ENCODE measurements around the gene PABPN1.

The PABPN1 gene

DNA sequence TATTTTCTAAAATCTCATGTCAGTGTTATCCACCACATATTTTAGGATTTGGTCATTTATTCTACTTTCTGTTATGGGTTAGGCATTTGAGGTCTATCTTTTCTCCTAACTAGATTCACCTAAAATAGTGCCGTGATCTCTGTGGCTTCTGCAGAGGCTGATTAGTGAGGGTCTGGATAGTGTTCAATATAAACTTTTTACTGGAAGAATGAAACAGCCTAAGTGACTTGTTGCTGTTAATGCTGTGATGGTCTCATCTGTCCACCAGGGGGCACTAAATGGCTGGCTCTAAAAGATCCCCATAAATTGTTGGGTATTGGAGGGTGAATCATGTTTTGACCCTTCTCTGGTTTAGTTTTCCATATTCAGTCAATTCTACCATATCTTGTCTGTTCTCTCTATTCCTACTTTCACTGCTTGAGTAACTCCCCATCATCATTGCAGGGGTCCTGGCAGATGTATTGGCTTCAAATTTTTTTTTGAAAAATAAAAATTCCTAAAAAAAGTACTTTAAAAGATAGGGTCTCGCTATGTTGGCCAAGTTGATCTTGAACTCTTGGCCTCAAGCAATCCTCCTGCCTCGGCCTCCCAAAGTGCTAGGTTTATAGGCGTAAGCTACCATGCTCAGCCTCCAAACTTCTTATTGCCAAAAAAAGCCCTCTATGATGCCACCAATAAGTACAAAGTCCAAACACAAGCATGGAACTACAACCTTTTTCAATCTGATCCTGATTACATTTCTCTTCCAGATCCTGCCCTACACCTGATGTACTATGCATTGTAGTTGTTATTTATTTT, 6.9 kb downstream of the PABPN1 start:
- peak; percentile 46 for DNase-seq

DNA sequence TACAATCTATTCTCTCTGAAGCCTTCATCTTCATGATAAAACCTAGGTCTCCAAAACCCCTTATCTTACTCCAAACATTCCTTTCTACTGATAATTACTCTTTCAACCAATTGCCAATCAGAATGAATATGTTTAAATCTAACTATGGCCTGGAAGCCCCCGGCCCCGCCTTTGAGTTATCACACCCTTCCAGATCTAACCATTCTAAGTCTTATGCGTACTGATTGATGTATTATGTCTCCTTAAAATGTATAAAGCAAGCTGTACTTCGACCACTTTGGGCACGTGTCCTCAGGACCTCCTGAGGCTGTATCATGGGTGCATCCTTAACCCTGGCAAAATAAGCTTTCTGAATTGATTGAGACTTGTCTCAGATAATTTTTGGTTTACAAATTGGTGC, 14.4 kb downstream of the PABPN1 start:
- DNase-seq, result no peak

DNA sequence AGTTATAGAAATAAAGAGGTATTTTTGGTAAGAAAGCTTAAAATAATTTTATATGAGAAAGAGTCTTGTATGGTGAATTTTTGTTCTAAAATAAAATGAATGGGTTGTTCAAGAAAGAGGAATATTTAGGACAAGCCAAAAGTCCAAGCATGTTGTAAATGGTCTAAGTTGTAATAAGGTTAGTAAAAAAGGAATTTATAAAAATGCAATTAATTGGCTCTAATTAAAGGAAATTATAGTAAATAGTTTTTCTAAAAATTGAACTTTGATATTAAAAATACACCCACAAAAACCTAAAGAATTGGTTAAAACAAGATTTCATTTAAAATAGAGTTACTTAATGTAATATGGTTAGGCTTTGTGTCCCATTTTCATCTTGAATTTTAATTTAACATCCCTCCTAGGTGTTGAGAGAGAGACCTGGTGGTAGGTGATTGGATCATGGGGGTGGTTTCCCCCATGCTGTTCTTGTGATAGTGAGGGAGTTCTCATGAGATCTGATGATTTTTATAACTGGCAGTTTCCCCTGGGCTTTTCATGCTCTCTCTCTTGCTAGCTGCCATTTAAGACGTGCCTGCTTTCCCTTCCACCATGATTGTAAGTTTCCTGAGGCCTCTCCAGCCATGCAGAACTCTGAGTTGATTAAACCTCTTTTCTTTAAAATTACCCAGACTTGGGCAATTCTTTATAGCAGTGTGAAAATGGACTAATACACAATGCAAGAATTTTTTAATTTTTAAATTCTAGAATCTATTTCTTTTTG, 18.4 kb downstream of the PABPN1 start:
- DNase-seq, result no peak

DNA sequence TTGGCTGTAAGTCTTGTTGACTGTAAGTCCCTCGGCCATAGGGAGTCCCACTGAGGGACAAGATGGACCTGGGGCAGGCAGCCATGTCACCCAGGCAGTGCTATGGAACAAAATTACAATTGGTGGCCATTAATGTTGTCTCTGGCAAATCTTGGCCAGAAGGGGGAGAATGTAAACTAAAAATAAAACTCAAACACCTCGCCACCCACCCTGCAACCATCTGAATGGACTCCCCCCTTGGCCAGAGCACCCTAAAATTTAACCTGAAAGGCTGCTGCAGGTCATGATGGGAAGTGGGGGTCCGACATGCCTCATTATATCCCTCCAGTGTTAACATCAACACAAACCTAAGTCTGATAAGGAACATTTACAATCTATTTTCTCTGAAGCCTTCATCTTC, 23.2 kb downstream of the PABPN1 start:
- no peak for DNase-seq

DNA sequence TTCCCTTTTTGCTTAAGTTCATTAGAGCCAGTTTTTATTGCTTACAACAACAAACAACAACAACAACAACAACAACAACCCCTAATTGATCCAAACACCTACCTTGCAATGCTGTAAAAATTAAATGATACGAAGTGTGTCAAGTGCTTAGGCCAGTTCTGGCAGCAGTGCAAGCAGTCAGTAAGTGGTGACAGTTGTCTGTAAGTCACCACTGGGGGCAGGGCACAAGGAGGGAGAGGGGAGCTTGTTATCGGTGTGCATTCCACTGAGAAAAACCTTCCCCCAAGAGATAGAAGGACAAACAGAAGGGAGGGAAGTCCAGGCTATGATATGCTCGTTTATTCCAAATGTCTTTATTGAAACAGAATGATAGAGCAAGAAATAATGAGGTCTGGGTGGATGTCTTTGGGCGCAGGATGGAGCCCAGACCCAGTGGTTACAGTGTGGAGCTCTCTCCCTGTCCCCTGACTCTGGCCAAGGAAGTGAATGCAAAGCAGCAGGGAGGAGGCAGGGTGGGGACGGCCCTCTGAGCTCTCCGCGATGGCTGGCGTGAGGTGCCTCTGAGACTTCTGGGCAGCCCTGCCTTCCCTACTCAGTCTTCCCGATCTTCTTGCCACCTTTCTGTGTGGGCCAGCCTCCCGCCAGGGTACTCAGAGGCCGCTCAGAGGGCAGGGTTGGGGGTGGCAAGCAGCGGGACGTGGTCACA, 24.9 kb downstream of the PABPN1 start:
- DNase-seq, result no peak

DNA sequence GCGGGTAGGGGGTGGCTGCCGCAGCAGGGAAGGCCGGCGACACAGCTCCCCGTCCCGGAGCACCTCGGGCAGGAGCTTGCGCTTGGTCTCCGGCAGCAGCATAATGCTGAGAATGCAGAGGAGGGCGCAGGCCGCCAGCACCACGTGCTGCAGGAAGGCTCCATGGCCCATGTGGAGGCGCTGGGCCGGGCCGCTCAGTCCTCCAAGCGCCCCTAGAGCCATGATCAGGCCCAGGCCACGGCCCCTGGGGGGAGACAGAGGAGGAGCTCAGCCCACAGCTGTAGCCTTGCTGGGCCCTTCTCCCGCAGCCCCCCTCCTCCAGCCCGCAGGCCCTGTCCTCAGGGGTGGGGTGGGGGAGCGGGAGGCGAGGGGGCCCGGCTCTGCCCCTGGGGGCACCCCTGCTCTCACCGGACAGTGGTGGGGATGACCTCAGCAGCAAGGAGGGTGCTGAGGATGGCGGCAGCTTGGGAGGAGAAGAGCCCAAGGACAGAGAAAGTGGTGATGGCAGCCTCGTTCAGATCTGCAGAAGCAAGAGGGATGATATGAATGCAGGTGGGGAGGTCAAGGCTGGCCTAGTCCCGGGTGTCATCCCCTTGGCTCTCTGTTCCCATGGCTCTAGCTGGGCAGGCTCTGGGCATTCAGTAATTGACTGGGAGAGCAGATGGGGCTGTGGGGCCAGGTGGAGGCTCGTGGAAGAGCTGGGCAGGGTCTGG, 25.6 kb downstream of the PABPN1 start:
- DNase-seq, result no peak

DNA sequence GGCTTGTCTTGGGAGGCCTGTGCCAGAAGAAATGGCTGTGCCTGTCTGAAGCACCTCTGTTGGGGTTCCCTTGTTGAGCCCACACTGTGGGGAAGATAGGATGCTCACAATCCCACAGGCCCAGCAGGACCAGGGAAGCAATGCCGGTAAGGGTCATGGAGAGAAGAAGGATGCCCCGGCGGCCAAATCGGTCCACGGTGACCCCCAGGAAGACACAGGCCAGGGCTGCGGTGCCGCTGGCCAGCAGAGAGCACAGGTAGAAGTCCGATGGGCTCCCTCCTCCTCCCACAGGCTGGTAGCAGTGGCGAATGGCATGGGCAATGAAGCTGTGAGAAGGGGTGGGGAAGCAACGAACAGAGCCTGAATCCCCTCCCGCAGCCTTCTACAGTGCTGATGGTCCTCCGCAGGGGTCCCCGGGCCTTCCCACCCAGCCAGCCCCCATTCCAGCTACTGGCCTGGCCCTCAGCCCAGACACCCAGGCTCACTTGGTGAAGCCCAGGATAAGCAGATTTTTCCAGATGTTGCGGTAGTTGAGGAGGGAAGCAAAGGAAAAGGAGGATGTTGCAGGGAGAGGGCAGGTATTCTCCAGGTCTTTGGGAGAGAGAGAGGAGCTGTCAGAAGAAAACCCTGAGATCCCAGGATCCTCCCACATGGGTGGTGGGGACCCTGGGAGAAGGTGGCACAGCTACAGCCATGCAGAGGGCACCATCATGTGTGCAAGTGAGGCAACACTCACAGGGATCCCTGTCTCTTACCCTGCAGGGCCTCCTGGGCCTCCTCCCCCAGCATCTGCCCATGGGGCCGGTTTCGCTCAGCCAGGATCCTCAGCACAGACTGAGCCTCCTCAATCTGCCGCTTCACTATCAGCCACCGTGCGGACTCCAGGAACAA, 26.4 kb downstream of the PABPN1 start:
- DNase-seq, result no peak

DNA sequence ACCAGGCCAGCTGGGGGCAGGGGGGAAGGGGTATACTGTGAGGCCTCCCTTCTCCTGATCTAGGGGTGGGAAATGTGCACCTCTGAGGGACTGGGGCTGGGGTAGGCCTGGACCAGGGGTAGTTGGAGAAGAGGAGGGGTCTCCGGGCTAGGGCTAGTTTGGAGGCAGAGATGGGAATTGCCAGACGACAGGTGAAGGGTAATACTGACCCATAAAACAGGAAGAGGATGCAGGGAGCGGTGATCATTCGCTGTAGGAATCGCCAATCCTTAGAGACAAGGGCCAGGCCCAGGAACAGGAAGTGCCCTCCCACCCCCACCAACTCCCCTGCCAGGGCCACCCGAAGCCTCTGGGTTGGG, 27.0 kb downstream of the PABPN1 start:
- no peak for DNase-seq

- DNase-seq, result no peak
These were observed 28.0 kb downstream of the PABPN1 start for GRCh38 chr14:23349156-23349845.

- no peak for DNase-seq
These were observed 30.6 kb downstream of the PABPN1 start for GRCh38 chr14:23351681-23352505.

DNA sequence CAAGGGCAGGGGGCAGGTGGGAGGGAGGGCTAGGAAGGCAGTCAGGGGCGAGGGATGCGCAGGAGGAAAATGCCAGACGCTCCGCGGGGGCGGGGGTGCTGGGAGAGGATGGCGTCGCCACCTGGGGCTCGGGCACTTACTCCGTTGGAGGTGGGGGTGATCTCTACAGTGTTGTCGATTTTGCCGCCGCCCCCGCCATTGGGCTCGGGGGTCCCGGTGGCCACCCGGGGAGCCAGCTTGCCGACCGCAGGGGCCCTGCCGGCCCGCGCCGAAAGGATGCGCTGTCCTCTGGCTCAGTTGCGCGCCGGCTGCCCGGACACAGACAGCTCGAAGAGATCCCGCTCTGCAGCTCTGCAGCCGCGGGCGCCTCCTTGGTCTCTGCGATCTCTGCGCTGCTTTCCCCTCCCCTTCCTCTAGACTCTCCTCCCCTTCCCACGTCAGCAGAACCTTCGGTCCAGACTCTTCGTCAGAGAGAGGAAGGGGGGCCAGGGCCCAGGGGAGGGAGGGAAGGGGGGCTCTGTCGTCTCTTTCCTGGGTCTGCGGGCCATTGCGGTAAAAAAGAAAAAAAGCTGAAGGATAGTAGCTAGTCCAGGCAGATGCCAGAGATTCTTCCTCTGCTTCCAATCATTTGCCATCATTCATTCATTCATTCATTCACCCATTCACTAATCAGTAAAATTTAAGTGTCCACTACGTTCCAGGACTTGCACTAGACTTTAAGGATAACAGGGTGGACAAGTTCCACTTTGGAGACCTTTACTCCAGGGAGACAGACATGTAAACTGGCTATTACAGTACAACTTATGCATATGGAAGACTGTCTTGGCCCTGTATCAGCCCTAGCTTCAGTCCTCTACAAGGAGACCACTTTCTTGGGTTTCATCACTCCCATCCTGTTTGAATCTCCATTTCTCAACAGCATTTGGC, 31.5 kb downstream of the PABPN1 start, which contains the start of gene SLC22A17:
SLC22A17 (minus strand) TSS at position 382 of the 927 bp plus-strand sequence.
- DNase-seq, result peak; percentile 56

DNA sequence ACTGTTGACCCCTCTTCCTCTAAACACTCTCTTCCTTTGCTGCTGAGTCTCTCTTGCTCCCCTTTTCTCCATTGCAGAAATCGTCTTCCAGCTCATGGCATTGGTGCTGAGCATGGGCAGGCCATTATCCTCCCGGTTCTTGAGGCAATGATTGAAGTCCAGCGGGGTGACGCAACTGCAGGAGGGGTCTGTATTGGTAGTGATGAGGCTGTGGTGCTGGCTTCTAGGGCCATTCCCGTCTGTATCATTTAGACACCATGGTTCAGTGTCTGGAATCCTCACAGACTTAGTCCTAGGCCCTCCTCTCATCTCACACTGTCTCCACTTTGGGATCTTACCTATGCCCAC, 32.1 kb downstream of the PABPN1 start:
- DNase-seq, result no peak

DNA sequence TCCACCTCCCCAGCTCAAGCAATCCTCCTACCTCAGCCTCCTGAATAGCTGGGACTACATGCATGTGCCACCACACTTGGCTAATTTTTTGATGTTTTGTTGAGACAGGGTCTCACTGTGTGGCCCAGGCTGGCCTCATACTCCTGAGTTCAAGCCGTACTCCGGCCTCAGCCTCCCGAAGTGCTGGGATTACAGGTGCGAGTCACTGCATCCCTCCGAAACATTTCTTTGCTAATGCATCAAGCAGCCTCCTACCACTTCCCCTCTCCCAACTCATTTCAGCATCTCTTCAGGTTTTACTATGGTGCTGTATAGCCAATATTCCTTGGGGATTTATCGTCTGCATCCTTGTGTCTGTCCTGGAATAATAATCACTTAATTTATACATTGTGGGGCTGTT, 33.7 kb downstream of the PABPN1 start:
- DNase-seq, result no peak

DNA sequence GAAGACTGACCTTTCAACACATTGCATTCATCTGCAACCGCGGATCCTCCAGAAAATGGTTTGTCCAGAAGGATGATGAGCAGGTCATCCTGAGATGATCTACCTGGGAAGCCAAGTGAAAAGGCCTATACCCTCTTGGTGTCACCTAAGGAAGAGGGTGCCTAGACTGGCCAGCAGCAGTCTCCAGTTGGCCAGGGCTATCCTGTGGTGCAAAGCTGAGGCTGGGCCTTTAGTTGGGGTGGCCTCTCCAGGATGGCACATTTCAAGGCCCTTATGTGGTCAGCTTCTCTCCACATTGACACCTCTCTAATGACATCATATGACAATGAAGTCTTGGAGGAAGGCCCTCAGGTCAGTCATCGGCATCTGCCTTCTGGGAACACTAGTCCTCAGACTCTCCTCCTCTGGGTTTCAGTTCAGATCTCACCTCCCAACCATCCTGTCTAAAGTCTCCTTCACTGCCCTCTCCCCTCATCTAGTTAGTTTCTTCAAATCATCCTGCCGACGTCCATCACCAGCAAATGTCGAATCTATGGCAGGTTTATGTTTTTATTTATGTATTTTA, 34.7 kb downstream of the PABPN1 start:
- DNase-seq, result no peak

- DNase-seq, result no peak
These were observed 35.4 kb downstream of the PABPN1 start for GRCh38 chr14:23356662-23357061.

DNA sequence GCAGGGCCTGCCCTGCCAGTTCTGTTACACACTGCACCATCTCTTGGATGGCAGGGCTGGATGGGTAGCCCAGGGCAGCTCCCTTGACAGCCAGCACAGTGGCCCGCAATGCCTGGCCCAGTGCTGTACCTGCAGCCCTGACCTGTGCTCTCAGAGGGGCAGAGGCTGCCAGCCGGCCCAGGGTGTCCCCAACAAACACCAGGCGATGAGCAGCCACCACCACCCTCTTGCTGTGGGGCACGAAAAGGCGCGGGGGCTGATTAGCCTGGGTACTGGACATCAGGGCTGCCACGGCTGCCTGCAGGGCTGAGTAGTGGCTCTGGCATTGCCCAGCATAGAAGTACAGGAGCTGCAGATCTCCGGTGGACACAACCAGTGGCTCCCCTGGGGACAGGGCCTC, 36.0 kb downstream of the PABPN1 start:
- DNase-seq, result no peak

DNA sequence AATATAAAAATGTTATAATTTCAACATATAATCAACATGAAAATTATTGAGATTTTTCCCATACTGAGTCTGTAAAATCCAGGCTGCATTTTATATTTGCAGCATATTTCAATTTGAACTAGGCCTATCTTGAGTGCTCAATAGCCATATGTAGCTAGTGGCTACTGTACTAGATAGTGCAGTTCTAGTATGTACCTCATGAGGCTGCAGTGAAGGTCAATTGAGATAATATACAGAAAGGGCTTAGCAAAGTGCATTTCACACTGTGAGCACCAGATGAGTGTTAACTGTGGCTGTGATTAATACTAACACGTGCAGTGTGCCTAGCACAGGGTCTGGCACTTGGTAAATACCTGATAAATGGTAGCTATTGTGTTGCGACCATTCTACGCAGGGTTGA, 36.8 kb downstream of the PABPN1 start:
- DNase-seq, result no peak

- no peak for DNase-seq
These were observed 37.4 kb downstream of the PABPN1 start for GRCh38 chr14:23358553-23359166.
